MCF 10A (cell line): ENCODE results near the gene COL13A1. TPM values are rescaled to one million over a fixed set of nuclear protein-coding genes. Genes with fewer than 3 reads are reported as not detected.

Source experiments
- BruUV-seq: library from RNA; stranded (reverse); fragments of 400-500 nt; replicated peaks from 2 replicates; lab custom pipeline; 2021; lab: Mats Ljungman, UMichigan
- CTCF ChIA-PET: fragments of 300-600 bp; sonication (Branson Sonifier 250); formaldehyde crosslinking; extraction: SDS; loops from one replicate; lab custom pipeline; 2021; ENCODE audit warnings: antibody characterized with exemption, inconsistent platforms; lab: Yijun Ruan, JAX
- POLR2A ChIA-PET: fragments of 300-600, 350-650 bp; sonication (Branson Sonifier 250); formaldehyde crosslinking; extraction: SDS; loops from one replicate; lab custom pipeline; 2020; ENCODE audit warnings: antibody characterized with exemption, inconsistent platforms; lab: Yijun Ruan, JAX
- DNase-seq: peaks from one replicate; pipeline ENCODE4 v3.0.0-alpha.2; 2018; ENCODE audit not compliant: unreplicated experiment
- H3K27ac Mint-ChIP-seq: one replicate; pipeline ENCODE4 v1.8.0; 2022; ENCODE audit warnings: mild to moderate bottlenecking, low read depth, mixed read lengths; ENCODE audit not compliant: unreplicated experiment
- H3K27me3 Mint-ChIP-seq: one replicate; pipeline ENCODE4 v1.8.0; 2022; ENCODE audit warnings: mixed read lengths; ENCODE audit not compliant: insufficient read depth, unreplicated experiment
- H3K36me3 Mint-ChIP-seq: one replicate; pipeline ENCODE4 v1.8.0; 2022; ENCODE audit warnings: mild to moderate bottlenecking, moderate library complexity, mixed read lengths; ENCODE audit not compliant: insufficient read depth, unreplicated experiment
- H3K4me1 Mint-ChIP-seq: one replicate; pipeline ENCODE4 v1.8.0; 2022; ENCODE audit warnings: mixed read lengths; ENCODE audit not compliant: insufficient read depth, unreplicated experiment
- H3K4me3 Mint-ChIP-seq: one replicate; pipeline ENCODE4 v1.8.0; 2022; ENCODE audit warnings: mild to moderate bottlenecking, moderate library complexity, mixed read lengths; ENCODE audit not compliant: unreplicated experiment
- H3K9me3 Mint-ChIP-seq: one replicate; pipeline ENCODE4 v1.8.0; 2022; ENCODE audit warnings: mixed read lengths; ENCODE audit not compliant: unreplicated experiment
- CTCF ChIP-seq: fragments of 200-600 bp; IDR thresholded peaks from one replicate; pipeline ENCODE4 v1.8.0; 2022; ENCODE audit warnings: antibody characterized with exemption, mild to moderate bottlenecking; ENCODE audit not compliant: unreplicated experiment
- intact Hi-C: fragments of 100-400 bp; cut with micrococcal nuclease; formaldehyde crosslinking; loops from 2 replicates; pipeline ENCODE4 v1.14.1; 2022
- total RNA-seq: library from RNA; stranded (reverse); gene quantifications from 2 replicates; pipeline ENCODE4 v1.2.3, GENCODE V29; 2022

The COL13A1 gene
- total RNA-seq, 1 experiment from 2014 or later: 0.47 TPM

GRCh38 chr10:69769395-69769992 lies 32.2 kb upstream of the COL13A1 start:
- H3K27ac Mint-ChIP-seq: no peak overlapping the region
- no peaks in the 10 kb centered on the region for H3K27me3 Mint-ChIP-seq
- intact Hi-C loops: no loop called here
- POLR2A ChIA-PET: interaction anchor here (0.6 to 1.1 kb wide), 5 partner anchors 10 to 1296 kb away, joined by 3 read pairs; no protein-coding TSS in a partner anchor
- CTCF ChIA-PET: interaction anchor here (0.5 to 1.8 kb wide), 8 partner anchors 11 to 583 kb away, joined by 3 to 7 read pairs (median 4); no protein-coding TSS in a partner anchor
- no peak overlapping the region for H3K4me3 Mint-ChIP-seq
- no peaks in the 10 kb centered on the region for H3K36me3 Mint-ChIP-seq
- DNase-seq: peak; percentile 88
- no peaks in the 10 kb centered on the region for H3K9me3 Mint-ChIP-seq
- peaks cover 23% of the 10 kb centered on the region for H3K4me1 Mint-ChIP-seq
- BruUV-seq: no TSS peak
- no peak for TF ChIP-seq CTCF

DNA sequence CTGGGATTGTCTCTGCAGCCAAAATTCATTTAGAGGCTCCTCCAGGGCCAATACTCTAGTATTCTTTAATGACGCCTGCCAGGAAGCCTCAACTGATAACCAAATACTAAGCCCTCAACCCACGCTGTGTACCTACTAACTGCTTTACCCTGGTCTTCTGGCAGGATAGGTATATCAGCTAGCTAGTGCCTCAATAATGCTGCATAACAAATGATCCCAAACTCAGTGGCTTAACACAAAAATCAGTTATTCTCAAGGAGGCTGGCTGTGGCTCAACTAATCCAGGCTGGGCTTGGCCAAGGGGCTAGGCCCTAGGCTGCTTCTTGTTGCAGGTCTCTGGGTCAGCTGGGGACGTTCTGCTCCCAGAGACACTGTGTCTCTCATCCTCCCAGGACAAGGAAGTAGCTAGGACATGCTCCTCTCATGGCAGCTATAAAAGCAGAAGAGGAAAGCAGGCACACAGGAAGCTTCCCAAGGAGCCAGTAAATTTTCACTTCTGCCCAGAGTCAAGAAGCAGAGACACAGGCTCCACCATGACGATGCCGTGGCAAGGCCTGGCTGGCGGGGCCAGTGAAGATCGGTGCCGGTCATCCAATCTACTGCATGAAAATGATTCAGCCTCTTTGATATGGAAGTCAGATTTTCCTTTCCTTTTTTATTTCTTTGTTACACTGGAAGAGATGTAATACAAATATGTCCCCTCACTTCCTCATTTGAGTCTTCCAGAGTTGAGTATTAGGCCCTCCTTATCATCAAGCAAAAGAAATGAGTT lies 28.6 kb upstream of the COL13A1 start:
- H3K4me3 Mint-ChIP-seq: no peak overlapping the region
- CTCF ChIA-PET: no interaction called here
- TF ChIP-seq CTCF: no peak
- no peaks in the 10 kb centered on the region for H3K27me3 Mint-ChIP-seq
- no peak overlapping the region for H3K27ac Mint-ChIP-seq
- DNase-seq: no peak
- intact Hi-C loops: no loop called here
- H3K36me3 Mint-ChIP-seq: no peaks in the 10 kb centered on the region
- H3K4me1 Mint-ChIP-seq: peaks cover 23% of the 10 kb centered on the region
- H3K9me3 Mint-ChIP-seq: no peaks in the 10 kb centered on the region
- POLR2A ChIA-PET: no interaction called here
- no TSS peak for BruUV-seq

GRCh38 chr10:69774596-69774995 lies 27.1 kb upstream of the COL13A1 start:
- H3K27ac Mint-ChIP-seq: no peak overlapping the region
- no peak for DNase-seq
- BruUV-seq: no TSS peak
- no peaks in the 10 kb centered on the region for H3K36me3 Mint-ChIP-seq
- no peak for TF ChIP-seq CTCF
- peaks cover 12% of the 10 kb centered on the region for H3K4me1 Mint-ChIP-seq
- intact Hi-C loops: no loop called here
- ChIA-PET POLR2A (no interaction called here), CTCF (interaction anchor here (0.5 kb wide), 1 partner anchor 95 kb away, joined by 3 read pairs; no protein-coding TSS in a partner anchor)
- no peak overlapping the region for H3K4me3 Mint-ChIP-seq
- H3K27me3 Mint-ChIP-seq: no peaks in the 10 kb centered on the region
- no peaks in the 10 kb centered on the region for H3K9me3 Mint-ChIP-seq

DNA sequence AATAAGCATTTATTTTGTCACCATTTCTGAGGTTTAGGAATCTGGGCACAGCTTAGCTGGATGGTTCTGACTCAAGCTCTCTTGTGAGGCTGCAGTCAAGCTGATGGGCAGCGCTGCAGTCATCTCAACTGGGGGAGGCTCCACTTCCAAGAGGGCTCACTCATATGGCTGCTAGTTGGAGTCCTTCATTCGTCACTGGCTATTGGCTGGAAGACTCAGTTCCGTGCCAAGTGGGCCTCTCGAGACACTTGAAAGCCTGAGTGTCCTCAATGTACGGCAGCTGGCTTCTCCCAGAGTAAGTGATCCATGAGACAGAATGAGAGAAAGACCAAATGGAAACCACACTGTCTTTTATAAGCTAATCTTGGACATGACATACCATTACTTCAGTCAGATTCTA lies 21.6 kb upstream of the COL13A1 start:
- intact Hi-C loops: no loop called here
- BruUV-seq: no TSS peak
- H3K4me1 Mint-ChIP-seq: no peaks in the 10 kb centered on the region
- no peaks in the 10 kb centered on the region for H3K27me3 Mint-ChIP-seq
- no peak for TF ChIP-seq CTCF
- H3K27ac Mint-ChIP-seq: no peak overlapping the region
- no peaks in the 10 kb centered on the region for H3K9me3 Mint-ChIP-seq
- no peak for DNase-seq
- no peaks in the 10 kb centered on the region for H3K36me3 Mint-ChIP-seq
- H3K4me3 Mint-ChIP-seq: no peak overlapping the region
- CTCF ChIA-PET: interaction anchor here (0.6 to 1.4 kb wide), 2 partner anchors 9 to 17 kb away, joined by 3 to 4 read pairs; no protein-coding TSS in a partner anchor
- POLR2A ChIA-PET: interaction anchor here (1.1 kb wide), 1 partner anchor 10 kb away, joined by 3 read pairs; no protein-coding TSS in a partner anchor
